Fibroblast of villous mesenchyme (primary cell): Measurements from ENCODE around the gene WDR88. TPM values are rescaled to one million over a fixed set of nuclear protein-coding genes. Genes with fewer than 3 reads are reported as not detected.

ENCODE experiments used
- DNase-seq: peaks from one replicate; pipeline ENCODE4 v3.0.0-alpha.2; 2010; ENCODE audit warnings: low read depth
- H3K4me3 ChIP-seq: 2 replicates; pipeline ENCODE4 v1.5.1; 2011; ENCODE audit warnings: low read depth, mild to moderate bottlenecking, low read length
- total RNA-seq: library from RNA; depleted of rRNA; stranded (reverse); fragments of >200 nt; gene quantifications from 2 replicates; pipeline ENCODE4 v1.2.3, GENCODE V29; 2012
- TF ChIP-seq, protein P1 (sequence below): IDR thresholded peaks from 2 replicates; pipeline ENCODE4 v1.5.1; 2012; ENCODE audit warnings: low read depth, mild to moderate bottlenecking, low read length; ENCODE audit not compliant: insufficient read depth

WDR88 gene
- total RNA-seq, 1 donor, result not detected

DNA sequence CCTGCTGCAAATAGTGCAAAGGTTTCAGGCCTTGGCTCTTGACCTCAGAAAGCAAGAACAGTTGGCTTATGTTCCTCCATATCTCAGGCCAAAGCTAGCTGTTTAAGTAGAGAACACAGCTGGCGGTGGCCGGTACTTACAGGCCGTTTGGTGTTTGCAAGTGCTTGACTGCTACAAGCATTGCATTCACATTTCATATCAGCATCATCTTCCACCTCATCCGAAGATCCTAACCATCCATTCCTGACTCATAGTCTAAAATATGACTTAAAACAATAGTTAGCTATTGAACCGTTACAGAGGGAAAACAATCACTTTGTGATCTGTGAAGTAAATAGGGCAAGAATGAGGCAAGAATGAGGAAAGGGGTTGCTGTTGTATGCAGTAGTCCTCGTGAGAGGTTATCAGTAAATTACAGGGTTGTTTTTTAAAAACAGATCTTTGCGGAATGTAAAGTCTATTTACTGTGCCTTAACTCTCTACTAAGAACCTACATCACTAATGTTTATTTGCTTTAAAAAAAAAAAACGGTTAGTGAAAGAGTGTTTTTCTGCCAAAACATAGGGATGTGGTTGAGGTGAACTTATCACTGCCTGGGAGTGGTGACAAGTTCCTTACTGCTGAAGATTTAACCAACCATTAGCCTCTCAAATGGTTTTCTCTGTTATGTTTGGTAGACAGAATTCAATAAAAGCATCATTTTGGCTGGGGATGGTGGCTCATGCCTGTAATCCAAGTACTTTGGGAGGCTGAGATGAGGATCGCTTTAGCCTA lies 21.6 kb upstream of the WDR88 start:
- peak; percentile 22 for DNase-seq
- no peak overlapping the region for H3K4me3 ChIP-seq
- TF ChIP-seq, protein P1, sequence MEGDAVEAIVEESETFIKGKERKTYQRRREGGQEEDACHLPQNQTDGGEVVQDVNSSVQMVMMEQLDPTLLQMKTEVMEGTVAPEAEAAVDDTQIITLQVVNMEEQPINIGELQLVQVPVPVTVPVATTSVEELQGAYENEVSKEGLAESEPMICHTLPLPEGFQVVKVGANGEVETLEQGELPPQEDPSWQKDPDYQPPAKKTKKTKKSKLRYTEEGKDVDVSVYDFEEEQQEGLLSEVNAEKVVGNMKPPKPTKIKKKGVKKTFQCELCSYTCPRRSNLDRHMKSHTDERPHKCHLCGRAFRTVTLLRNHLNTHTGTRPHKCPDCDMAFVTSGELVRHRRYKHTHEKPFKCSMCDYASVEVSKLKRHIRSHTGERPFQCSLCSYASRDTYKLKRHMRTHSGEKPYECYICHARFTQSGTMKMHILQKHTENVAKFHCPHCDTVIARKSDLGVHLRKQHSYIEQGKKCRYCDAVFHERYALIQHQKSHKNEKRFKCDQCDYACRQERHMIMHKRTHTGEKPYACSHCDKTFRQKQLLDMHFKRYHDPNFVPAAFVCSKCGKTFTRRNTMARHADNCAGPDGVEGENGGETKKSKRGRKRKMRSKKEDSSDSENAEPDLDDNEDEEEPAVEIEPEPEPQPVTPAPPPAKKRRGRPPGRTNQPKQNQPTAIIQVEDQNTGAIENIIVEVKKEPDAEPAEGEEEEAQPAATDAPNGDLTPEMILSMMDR, result no peak

DNA sequence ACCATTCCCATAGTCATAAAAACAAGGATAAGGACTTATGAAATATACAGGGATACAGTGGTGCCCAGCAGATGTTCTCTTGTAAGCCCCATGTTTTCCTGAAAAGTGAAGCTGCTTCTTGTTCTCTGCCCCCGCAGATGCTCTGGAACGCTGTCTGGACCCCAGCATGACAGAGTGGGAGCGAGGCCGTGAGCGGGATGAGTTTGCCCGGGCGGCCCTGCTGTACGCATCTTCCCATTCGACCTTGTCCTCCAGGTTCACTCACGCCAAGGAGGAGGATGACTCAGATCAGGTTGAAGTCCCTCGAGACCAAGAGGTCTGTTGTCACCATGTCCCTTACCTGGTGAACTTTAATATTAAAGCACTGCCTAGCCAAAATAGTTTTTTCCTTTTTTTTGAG lies 20.3 kb upstream of the WDR88 start:
- TF ChIP-seq, protein P1, result no peak
- no peak for DNase-seq
- H3K4me3 ChIP-seq, result no peak overlapping the region

DNA sequence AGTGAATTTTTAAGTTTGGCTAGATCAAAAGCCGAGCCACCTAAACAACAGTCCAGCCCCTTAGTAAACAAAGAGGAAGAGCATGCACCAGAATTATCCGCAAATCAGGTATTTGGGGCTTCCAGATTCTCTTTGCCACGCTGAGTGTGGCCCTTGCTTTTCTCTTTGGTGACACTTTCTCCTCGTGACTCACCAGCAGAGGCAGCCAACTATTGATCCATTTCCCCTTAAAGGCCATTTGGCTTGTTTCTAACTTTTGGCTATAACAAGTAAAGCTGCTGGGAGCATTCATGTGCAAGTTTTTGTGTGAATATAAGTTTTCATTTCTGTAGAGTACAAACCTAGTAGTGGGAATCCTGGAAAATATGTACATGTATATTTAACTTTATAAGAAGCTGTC lies 17.6 kb upstream of the WDR88 start:
- no peak for DNase-seq
- H3K4me3 ChIP-seq, result no peak overlapping the region
- TF ChIP-seq, protein P1, result no peak

DNA sequence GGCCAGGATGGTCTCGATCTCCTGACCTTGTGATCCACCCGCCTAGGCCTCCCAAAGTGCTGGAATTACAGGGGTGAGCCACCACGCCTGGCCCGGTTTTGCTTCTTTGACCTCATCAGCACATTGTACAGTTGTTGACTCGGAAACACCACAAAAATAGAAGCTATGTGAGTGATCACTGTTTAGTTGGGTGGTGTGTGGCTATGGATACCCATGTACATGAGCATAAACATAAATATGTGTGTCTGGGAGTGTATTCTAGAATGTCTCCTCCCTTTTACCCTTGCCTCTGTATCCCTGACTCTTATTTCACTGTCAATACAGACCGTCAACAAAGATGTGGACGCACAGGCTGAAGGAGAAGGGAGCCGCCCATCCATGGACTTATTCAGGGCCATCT lies 14.4 kb upstream of the WDR88 start:
- TF ChIP-seq, protein P1, result no peak
- no peak overlapping the region for H3K4me3 ChIP-seq
- no peak for DNase-seq

- no peak overlapping the region for H3K4me3 ChIP-seq
- TF ChIP-seq, protein P1, result no peak
- no peak for DNase-seq
Observed at GRCh38 chr19:33118643-33119042, 13.3 kb upstream of the WDR88 start.

- H3K4me3 ChIP-seq, result no peak overlapping the region
- peak; percentile 25 for DNase-seq
- TF ChIP-seq, protein P1, result no peak
Observed at GRCh38 chr19:33124207-33125098, 7.5 kb upstream of the WDR88 start.
